ENCODE measurements around the gene ADGRL1. TPM values are rescaled to one million over a fixed set of nuclear protein-coding genes. Genes with fewer than 3 reads are reported as not detected.
"Not testable (repeated sequence)": the region's sequence is repeated elsewhere in the genome, so short reads cannot be mapped to it uniquely, and the experiment has no call there.

The ADGRL1 gene
- total and polyA plus RNA-seq, 4 donors: 0.14 to 1.6 (median 0.53) TPM

GRCh38 chr19:14182476-14182875 is 23.5 kb downstream of the ADGRL1 start (continued):
- TF ChIP-seq SP1 (IDR thresholded peaks at IDR 0.05) (no peak), HNF4A (conservative IDR thresholded peaks at IDR 0.05) (no peak), CTCF (IDR thresholded peaks at IDR 0.05; ENCODE audit: low read depth, low read length, missing input control) (no peak)

- 96% methylated on average over 6 of the region's 6 CpGs for WGBS
- DNase-seq (ENCODE audit: low spot score): no peak
- H3K27me3 ChIP-seq (ENCODE audit: control insufficient read depth in 4 of 4, insufficient read depth in 4 of 4, low read length in 3 of 4): no peaks in the 10 kb centered on the region
- TF ChIP-seq EGR1 (IDR thresholded peaks at IDR 0.05; ENCODE audit: low read depth in 2 of 2): no peak
- no peak for TF ChIP-seq JUND (IDR thresholded peaks at IDR 0.05)
- TF ChIP-seq HNF4G (IDR thresholded peaks at IDR 0.05): no peak
- no peak for TF ChIP-seq ZBTB33 (IDR thresholded peaks at IDR 0.05)
- TF ChIP-seq REST (IDR thresholded peaks at IDR 0.05): no peak
- no peak for TF ChIP-seq RXRA (IDR thresholded peaks at IDR 0.05)
- H3K9me3 ChIP-seq (ENCODE audit: control insufficient read depth in 4 of 4, low read length in 3 of 4): no peaks in the 10 kb centered on the region
- H3K4me3 ChIP-seq (ENCODE audit: low read depth in 1 of 3, low read length in 3 of 3): no peak overlapping the region
- no peak overlapping the region for H3K27ac ChIP-seq (ENCODE audit: low read depth in 1 of 2, low read length in 2 of 2)
- no peaks in the 10 kb centered on the region for H3K36me3 ChIP-seq (ENCODE audit: control insufficient read depth in 4 of 4, insufficient read depth in 3 of 4, low read depth in 1 of 4, low read length in 3 of 4)
- H3K4me1 ChIP-seq (ENCODE audit: control insufficient read depth in 4 of 4, insufficient read depth in 4 of 4, low read length in 3 of 4): no peaks in the 10 kb centered on the region
- no peak overlapping the region for H3K9ac ChIP-seq (ENCODE audit: low read depth in 1 of 2, low read length in 2 of 2)
These were observed 24.1 kb downstream of the ADGRL1 start for GRCh38 chr19:14181906-14182305.

- 88% methylated on average over 12 of the region's 12 CpGs for WGBS
- not testable (repeated sequence) for H3K4me1 ChIP-seq (ENCODE audit: control insufficient read depth in 4 of 4, insufficient read depth in 4 of 4, low read length in 3 of 4); H3K9ac ChIP-seq (ENCODE audit: low read depth in 1 of 2, low read length in 2 of 2); DNase-seq (ENCODE audit: low spot score); H3K27ac ChIP-seq (ENCODE audit: low read depth in 1 of 2, low read length in 2 of 2); H3K27me3 ChIP-seq (ENCODE audit: control insufficient read depth in 4 of 4, insufficient read depth in 4 of 4, low read length in 3 of 4); H3K9me3 ChIP-seq (ENCODE audit: control insufficient read depth in 4 of 4, low read length in 3 of 4); H3K4me3 ChIP-seq (ENCODE audit: low read depth in 1 of 3, low read length in 3 of 3); H3K36me3 ChIP-seq (ENCODE audit: control insufficient read depth in 4 of 4, insufficient read depth in 3 of 4, low read depth in 1 of 4, low read length in 3 of 4)
These were observed 24.8 kb downstream of the ADGRL1 start for GRCh38 chr19:14181199-14181598.
